ENCODE results near the gene SELENON.

Gene SELENON, protein sequence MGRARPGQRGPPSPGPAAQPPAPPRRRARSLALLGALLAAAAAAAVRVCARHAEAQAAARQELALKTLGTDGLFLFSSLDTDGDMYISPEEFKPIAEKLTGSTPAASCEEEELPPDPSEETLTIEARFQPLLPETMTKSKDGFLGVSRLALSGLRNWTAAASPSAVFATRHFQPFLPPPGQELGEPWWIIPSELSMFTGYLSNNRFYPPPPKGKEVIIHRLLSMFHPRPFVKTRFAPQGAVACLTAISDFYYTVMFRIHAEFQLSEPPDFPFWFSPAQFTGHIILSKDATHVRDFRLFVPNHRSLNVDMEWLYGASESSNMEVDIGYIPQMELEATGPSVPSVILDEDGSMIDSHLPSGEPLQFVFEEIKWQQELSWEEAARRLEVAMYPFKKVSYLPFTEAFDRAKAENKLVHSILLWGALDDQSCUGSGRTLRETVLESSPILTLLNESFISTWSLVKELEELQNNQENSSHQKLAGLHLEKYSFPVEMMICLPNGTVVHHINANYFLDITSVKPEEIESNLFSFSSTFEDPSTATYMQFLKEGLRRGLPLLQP

DNA sequence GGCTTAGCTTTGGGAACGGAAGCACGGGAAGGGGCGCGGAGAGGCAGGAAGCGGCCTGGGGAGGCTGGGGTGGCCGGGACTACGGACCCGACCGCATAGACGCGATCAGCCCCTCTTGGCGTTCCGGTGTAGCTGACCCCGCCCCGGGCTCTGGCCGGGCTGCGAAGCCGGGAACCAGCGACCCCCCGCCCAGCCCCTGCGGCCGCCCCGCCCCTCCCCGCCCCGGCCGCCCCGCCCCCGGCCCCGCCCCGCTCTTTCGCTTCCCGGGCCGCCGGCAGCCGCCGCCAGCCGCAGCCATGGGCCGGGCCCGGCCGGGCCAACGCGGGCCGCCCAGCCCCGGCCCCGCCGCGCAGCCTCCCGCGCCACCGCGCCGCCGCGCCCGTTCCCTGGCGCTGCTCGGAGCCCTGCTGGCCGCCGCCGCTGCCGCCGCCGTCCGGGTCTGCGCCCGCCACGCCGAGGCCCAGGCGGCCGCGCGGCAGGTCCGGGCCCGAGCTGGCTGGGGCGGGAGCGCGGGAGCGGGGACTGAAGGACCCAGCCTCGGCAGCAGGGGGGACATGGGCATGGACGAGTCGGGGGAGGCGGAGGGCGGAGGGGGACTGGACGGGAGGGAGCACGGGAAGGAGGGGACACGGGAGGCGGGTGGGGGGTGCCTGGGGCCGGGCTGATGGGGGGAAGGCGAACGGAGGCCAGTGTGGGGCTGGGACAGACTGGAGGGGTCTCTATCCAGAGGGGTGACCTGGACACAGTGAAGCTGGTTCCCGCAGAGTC, at the start of gene SELENON:
SELENON (plus strand) TSS at position 259 of the 768 bp plus-strand sequence; CDS start at position 297, 38 bp downstream.
- DNase-seq (ENCODE audit: low read depth) = no peak

GRCh38 chr1:25750923-25751605, 48.9 kb upstream of the SELENON start:
- DNase-seq (ENCODE audit: low read depth) = no peak

DNA sequence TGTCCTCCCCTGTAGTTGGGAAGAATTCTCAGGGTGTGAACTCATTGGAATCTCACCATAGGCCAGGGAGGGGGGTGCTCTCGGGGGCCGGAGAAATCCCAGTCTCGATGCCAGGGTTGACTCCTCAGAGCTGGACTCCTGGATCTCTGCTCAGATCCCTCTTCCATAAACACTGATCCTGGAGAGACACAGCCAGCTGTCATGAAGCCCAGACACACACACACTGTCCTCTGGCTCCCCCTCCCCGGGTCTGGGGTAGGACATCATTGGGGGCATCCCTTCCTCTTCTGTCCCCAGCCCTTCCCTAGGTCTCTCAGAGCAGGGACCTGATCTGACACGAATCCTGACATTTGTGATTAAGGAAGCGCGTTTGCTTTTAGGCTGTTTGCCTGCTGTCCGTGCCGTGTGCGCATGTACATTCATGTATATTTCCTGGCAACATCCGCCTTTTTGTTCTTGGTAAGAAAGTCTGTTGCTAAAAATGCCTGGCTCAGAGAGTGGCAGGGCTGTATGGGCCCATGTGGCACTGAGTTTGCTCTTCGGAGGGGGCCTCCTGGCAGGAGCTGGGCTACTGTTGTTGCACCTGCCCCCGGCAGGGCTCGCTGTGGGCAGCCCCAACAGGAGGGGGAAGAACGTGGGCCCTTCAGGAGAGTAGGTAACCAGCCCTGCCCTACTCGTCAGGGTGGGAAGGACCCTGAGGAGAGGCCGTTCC, 45.4 kb upstream of the SELENON start:
- no peak for DNase-seq (ENCODE audit: low read depth)

DNA sequence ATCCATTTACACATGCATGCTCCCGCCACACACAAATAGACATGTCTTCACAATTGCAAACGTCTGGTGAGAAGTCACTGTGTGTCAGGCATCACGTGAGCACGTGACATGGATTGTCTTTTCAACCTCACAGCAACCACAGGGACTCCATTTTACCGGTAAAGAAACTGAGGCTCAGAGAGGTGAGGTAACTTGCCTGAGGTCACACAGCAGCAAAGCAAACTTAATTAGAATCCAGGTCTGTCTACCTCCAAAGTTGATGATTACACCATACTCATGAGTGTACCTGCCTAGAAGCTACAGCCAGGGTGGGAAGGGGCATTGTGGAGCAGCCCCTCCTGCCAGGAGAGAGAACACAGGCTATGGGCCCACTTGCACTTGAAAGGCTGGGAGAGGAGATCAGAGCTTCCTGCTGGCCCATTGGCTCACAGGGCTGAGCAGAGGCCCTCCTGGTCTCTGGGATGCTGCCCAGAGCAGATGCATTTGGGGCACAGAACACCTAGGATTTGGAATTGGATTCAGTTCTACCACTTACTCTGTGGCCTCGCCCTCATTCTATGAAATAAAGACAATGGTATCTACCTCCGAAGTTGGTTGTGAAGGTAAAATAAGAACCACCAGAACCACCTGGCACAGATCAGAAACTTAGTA, 44.4 kb upstream of the SELENON start:
- no peak for DNase-seq (ENCODE audit: low read depth)

GRCh38 chr1:25756215-25756614, 43.8 kb upstream of the SELENON start:
- no peak for DNase-seq (ENCODE audit: low read depth)

GRCh38 chr1:25757151-25757845, 42.7 kb upstream of the SELENON start:
- no peak for DNase-seq (ENCODE audit: low read depth)

- DNase-seq (ENCODE audit: low read depth) = no peak
Observed at GRCh38 chr1:25757846-25758185, 42.2 kb upstream of the SELENON start.

- DNase-seq (ENCODE audit: low read depth) = no peak
Observed at GRCh38 chr1:25758466-25759070, 41.4 kb upstream of the SELENON start.

DNA sequence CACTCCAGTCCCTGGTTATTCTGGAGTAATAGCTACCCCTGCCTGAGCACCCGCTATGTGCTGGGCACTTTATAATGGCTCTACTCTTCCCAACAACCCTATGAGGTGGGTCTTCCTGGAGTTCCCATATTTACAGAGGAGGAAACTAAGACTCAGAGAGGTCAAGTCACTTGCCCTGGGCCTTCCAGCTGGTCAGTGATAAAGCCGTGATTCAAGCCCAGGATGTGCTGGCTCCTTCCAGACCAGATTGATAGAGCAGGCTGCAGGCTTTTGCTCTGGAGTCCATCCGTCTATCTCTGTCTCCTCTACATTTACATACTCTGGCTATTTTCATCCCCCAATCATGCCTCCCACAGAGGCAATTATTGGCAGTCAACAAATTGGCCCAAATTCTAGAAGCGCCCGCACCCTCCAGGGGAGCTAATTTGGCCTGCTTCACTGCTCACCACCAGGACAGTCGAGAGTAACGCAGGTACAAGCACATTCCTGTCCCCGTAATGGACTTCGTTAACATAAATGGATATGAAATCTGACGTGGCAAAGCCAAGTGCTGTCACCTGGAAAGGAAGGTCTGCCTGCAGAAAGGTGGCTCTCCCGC, 39.8 kb upstream of the SELENON start:
- no peak for DNase-seq (ENCODE audit: low read depth)

- DNase-seq (ENCODE audit: low read depth) = no peak
Observed at GRCh38 chr1:25760871-25761270, 39.1 kb upstream of the SELENON start.

GRCh38 chr1:25763493-25763892, 36.5 kb upstream of the SELENON start:
- no peak for DNase-seq (ENCODE audit: low read depth)

- no peak for DNase-seq (ENCODE audit: low read depth)
Observed at GRCh38 chr1:25765136-25765922, 34.7 kb upstream of the SELENON start.

GRCh38 chr1:25765923-25766589, 33.9 kb upstream of the SELENON start:
- no peak for DNase-seq (ENCODE audit: low read depth)

GRCh38 chr1:25766721-25767436, 33.1 kb upstream of the SELENON start:
- DNase-seq (ENCODE audit: low read depth) = no peak

GRCh38 chr1:25767437-25767770, 32.6 kb upstream of the SELENON start:
- DNase-seq (ENCODE audit: low read depth) = no peak

GRCh38 chr1:25768999-25769398, 31.0 kb upstream of the SELENON start:
- DNase-seq (ENCODE audit: low read depth) = no peak

DNA sequence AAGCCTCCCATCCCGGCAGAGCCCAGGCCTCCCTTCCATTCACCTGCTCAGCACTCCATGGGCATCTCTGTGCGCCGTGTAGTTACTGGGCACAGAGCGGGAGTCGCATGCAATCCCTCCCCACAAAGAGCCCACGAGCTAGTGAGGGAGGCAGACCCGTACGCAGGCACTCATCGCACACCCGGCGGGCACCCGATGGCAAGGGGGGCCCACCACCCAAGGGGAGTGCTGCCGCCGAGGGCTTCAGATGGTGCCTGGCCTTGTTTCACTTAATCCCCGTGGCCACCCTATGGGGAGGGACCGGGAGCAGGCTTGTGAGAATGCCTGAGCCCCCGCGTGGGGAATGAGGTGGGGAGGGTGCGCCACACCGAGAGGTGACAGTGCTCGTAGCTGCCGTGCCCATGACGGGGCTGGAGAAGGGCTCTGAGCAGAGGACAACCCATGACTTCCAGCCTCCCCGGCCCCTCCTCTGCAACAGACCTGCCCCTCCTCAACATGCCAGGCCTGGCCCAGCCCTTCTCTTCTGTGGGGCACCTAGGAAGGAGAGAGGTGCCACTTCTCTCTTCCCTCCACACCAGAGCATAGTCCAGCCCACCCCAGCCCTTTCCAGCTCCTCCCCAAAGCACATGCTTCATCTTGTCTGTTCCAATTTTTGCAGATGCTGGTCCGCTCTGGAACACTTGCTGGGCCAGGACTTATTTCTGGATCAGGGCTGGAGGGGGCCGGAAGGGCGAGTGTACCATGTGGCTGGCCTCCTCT, 30.2 kb upstream of the SELENON start:
- DNase-seq (ENCODE audit: low read depth) = no peak

All from GM04503 (cell line).